Thyroid gland (tissue), 4 donors: ENCODE results near the gene UFSP1. TPM values are rescaled to one million over a fixed set of nuclear protein-coding genes. Genes with fewer than 3 reads are reported as not detected.

Experiments used
- DNase-seq, 2 donors: peaks; one replicate each; pipeline ENCODE4 v3.0.0-alpha.2; 2019
- H3K27ac ChIP-seq, 3 donors: fragments of 200-600 bp; sonication (generic); 1 replicate in 2 of 3; 2 replicates in 1 of 3; pipeline ENCODE4 v1.5.1; 2016 to 2019; ENCODE audit warnings: mild to moderate bottlenecking in 1 of 3, moderate library complexity in 1 of 3
- H3K27me3 ChIP-seq: fragments of 200-600 bp; sonication (generic); one replicate; pipeline ENCODE4 v1.5.1; 2019
- H3K36me3 ChIP-seq, 2 donors: fragments of 200-600 bp; sonication (generic); one replicate each; pipeline ENCODE4 v1.5.1; 2016 to 2019
- H3K4me1 ChIP-seq, 2 donors: fragments of 200-600 bp; sonication (generic); one replicate each; pipeline ENCODE4 v1.5.1; 2017 to 2019
- H3K4me3 ChIP-seq, 3 donors: fragments of 200-600 bp; sonication (generic); replicated peaks in 1 of 3; 1 replicate in 2 of 3; 2 replicates in 1 of 3; pipeline ENCODE4 v1.5.1; 2016; ENCODE audit warnings: mild to moderate bottlenecking in 1 of 3
- H3K9me3 ChIP-seq: fragments of 200-600 bp; sonication (generic); one replicate; pipeline ENCODE4 v1.5.1; 2017
- CTCF ChIP-seq, 6 experiments: fragments of 200-600 bp in 3 of 6; fragments of 450-650 bp in 3 of 6; sonication (generic) in 3 of 6; IDR thresholded peaks; one replicate each; pipeline ENCODE4 v1.5.1; 2016 to 2019; ENCODE audit warnings: antibody characterized with exemption in 6 of 6, mild to moderate bottlenecking in 2 of 6, inconsistent platforms in 1 of 6, moderate library complexity in 1 of 6
- POLR2A ChIP-seq, 2 donors: fragments of 450-650 bp; IDR thresholded peaks; one replicate each; pipeline ENCODE4 v1.6.1; 2017; ENCODE audit warnings: antibody characterized with exemption in 2 of 2, mild to moderate bottlenecking in 2 of 2, moderate library complexity in 1 of 2
- WGBS, 2 donors: methylation state at CpG; one replicate each; pipeline ENCODE4 v1.1.5; 2017; 5-methylcytosine and 5-hydroxymethylcytosine counted together
- intact Hi-C: fragments of 100-400 bp; cut with DNase I; formaldehyde crosslinking; loops from one replicate; pipeline ENCODE4 v1.15.1; 2023
- total RNA-seq, 4 donors: library from RNA; depleted of rRNA; stranded (reverse); fragments of >200 nt; gene quantifications; one replicate each; pipeline ENCODE4 v1.2.3, GENCODE V29; 2016

Gene UFSP1
- total RNA-seq, 4 donors from 2014 or later: 7.4 to 10.4 (median 8.9) TPM

- Histone ChIP-seq H3K27me3 (no peaks in the 10 kb centered on the region), H3K4me3 (no peak overlapping the region), H3K27ac (no peak overlapping the region), H3K36me3 (peaks cover 68 to 74% of the 10 kb centered on the region in 2 donors), H3K9me3 (no peaks in the 10 kb centered on the region), H3K4me1 (no peaks in the 10 kb centered on the region)
- no peak for DNase-seq
- TF ChIP-seq POLR2A (IDR thresholded peaks at IDR 0.05) (no peak), CTCF (IDR thresholded peaks at IDR 0.05) (no peak)
- intact Hi-C loops: no loop called here
- WGBS, 2 donors: 96% methylated on average over 21 to 23 of the region's 24 CpGs
These were observed 6.6 kb downstream of the UFSP1 start for GRCh38 chr7:100882785-100883526.

- H3K9me3 ChIP-seq: no peaks in the 10 kb centered on the region
- H3K27me3 ChIP-seq: no peaks in the 10 kb centered on the region
- TF ChIP-seq CTCF (IDR thresholded peaks at IDR 0.05): no peak
- TF ChIP-seq POLR2A (IDR thresholded peaks at IDR 0.05): no peak
- 94 to 96% methylated on average over 8 to 9 of the region's 9 CpGs for WGBS, 2 donors
- H3K4me3 ChIP-seq: no peak overlapping the region
- peaks cover 0 to 4% of the 10 kb centered on the region in 2 donors for H3K4me1 ChIP-seq
- intact Hi-C loops: no loop called here
- no peak for DNase-seq
- no peak overlapping the region for H3K27ac ChIP-seq
- peaks cover 60 to 66% of the 10 kb centered on the region in 2 donors for H3K36me3 ChIP-seq
These were observed 7.3 kb downstream of the UFSP1 start for GRCh38 chr7:100882201-100882600.

- Histone ChIP-seq H3K9me3 (no peaks in the 10 kb centered on the region), H3K27ac (no peak overlapping the region), H3K36me3 (peaks cover 50 to 58% of the 10 kb centered on the region in 2 donors), H3K4me3 (no peak overlapping the region), H3K4me1 (peaks cover 10 to 13% of the 10 kb centered on the region in 2 donors), H3K27me3 (no peaks in the 10 kb centered on the region)
- TF ChIP-seq CTCF (IDR thresholded peaks at IDR 0.05) (no peak), POLR2A (IDR thresholded peaks at IDR 0.05) (no peak)
- WGBS, 2 donors: 93 to 98% methylated on average over 20 of the region's 20 CpGs
- intact Hi-C loops: no loop called here
- DNase-seq: no peak
These were observed 8.4 kb downstream of the UFSP1 start for GRCh38 chr7:100881136-100881535.

GRCh38 chr7:100880645-100881044 lies 8.9 kb downstream of the UFSP1 start:
- Histone ChIP-seq H3K4me1 (peaks cover 15 to 18% of the 10 kb centered on the region in 2 donors), H3K4me3 (no peak overlapping the region), H3K9me3 (no peaks in the 10 kb centered on the region), H3K36me3 (peaks cover 45 to 53% of the 10 kb centered on the region in 2 donors), H3K27me3 (no peaks in the 10 kb centered on the region), H3K27ac (no peak overlapping the region)
- intact Hi-C loops: no loop called here
- 91 to 92% methylated on average over 7 of the region's 7 CpGs for WGBS, 2 donors
- TF ChIP-seq CTCF (IDR thresholded peaks at IDR 0.05): no peak
- no peak for TF ChIP-seq POLR2A (IDR thresholded peaks at IDR 0.05)
- DNase-seq: no peak

- no peak for DNase-seq
- no peak overlapping the region for H3K27ac ChIP-seq
- H3K36me3 ChIP-seq: peaks cover 36 to 44% of the 10 kb centered on the region in 2 donors
- no peak for TF ChIP-seq POLR2A (IDR thresholded peaks at IDR 0.05)
- TF ChIP-seq CTCF (IDR thresholded peaks at IDR 0.05): no peak
- WGBS, 2 donors: 84 to 86% methylated on average over 11 of the region's 11 CpGs
- H3K4me3 ChIP-seq: no peak overlapping the region
- no peaks in the 10 kb centered on the region for H3K9me3 ChIP-seq
- intact Hi-C loops: no loop called here
- H3K27me3 ChIP-seq: no peaks in the 10 kb centered on the region
- H3K4me1 ChIP-seq: peaks cover 16 to 18% of the 10 kb centered on the region in 2 donors
These were observed 9.7 kb downstream of the UFSP1 start for GRCh38 chr7:100879685-100880261.
